Coronary artery (tissue), 2 donors: ENCODE measurements around the gene HNRNPL.

Experiments
- DNase-seq: peaks from one replicate; pipeline ENCODE4 v3.0.0-alpha.2; 2017; ENCODE audit warnings: low spot score
- H3K27ac ChIP-seq, 2 donors: fragments of 200-600 bp; sonication (generic); one replicate each; pipeline ENCODE4 v1.5.1; 2016 to 2019
- H3K4me3 ChIP-seq: fragments of 200-600 bp; sonication (generic); 2 replicates; pipeline ENCODE4 v1.5.1; 2016; ENCODE audit warnings: mild to moderate bottlenecking, moderate library complexity
- TF ChIP-seq, protein P1 (sequence below): fragments of 200-600 bp; sonication (generic); IDR thresholded peaks from one replicate; pipeline ENCODE4 v1.5.1; 2019; ENCODE audit warnings: antibody characterized with exemption

HNRNPL gene

DNA sequence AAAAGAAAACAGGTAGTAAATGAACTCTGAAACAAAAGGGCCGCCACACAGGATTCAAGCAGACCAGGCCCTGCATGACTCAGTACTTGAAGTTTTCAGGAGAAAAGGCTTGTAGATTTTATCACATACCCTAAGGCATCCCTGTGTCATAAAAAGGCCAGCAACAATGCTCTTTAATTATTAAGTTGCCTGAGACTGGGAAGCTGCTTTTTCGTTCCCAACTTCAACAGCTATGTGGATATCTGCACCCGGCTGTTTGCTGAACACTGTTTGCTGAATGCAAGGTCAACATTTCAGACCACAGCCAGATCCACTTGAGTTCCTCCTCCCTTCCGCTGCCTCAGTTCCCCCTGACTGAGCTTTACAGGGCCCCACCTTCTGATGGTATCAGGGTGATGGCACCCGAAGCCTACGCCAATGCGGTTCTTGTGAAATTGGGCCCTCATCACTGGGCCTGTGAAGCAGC lies 12.1 kb downstream of the HNRNPL start:
- TF ChIP-seq, protein P1, sequence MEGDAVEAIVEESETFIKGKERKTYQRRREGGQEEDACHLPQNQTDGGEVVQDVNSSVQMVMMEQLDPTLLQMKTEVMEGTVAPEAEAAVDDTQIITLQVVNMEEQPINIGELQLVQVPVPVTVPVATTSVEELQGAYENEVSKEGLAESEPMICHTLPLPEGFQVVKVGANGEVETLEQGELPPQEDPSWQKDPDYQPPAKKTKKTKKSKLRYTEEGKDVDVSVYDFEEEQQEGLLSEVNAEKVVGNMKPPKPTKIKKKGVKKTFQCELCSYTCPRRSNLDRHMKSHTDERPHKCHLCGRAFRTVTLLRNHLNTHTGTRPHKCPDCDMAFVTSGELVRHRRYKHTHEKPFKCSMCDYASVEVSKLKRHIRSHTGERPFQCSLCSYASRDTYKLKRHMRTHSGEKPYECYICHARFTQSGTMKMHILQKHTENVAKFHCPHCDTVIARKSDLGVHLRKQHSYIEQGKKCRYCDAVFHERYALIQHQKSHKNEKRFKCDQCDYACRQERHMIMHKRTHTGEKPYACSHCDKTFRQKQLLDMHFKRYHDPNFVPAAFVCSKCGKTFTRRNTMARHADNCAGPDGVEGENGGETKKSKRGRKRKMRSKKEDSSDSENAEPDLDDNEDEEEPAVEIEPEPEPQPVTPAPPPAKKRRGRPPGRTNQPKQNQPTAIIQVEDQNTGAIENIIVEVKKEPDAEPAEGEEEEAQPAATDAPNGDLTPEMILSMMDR: no peak
- no peak overlapping the region for H3K27ac ChIP-seq
- H3K4me3 ChIP-seq: no peak overlapping the region
- DNase-seq: no peak

DNA sequence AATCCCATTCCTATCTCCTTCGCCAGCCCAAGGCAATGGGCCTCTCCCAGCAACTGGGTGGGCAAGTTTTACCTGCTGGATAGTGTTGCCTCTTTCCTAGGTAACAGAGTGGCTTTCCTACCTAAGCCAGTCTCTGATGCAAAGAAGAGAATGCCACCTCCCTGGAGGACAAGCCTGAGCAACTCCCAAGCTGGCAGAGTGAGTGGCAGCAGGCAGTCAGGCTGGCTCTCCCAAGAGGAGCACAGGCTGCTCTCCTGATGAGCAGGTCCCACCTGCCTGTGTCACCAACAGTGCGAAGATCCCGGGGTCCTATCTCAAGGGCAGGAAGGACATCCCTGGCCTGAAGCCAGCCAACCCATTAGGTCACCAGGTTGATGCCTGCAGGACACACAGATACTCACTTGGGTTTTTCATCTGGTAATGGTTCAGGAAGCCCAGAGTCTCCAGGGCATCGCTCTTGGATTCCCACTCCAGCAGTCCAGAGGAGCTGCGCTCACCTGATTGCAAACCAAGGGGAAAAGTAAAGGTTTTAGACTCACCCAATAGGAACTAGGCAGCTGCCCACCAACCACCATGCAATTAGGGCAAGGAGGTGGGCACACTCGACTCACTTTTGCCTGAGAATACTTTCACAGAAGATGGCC lies 12.7 kb downstream of the HNRNPL start:
- no peak overlapping the region for H3K4me3 ChIP-seq
- DNase-seq: no peak
- H3K27ac ChIP-seq: no peak overlapping the region
- TF ChIP-seq, protein P1: no peak

DNA sequence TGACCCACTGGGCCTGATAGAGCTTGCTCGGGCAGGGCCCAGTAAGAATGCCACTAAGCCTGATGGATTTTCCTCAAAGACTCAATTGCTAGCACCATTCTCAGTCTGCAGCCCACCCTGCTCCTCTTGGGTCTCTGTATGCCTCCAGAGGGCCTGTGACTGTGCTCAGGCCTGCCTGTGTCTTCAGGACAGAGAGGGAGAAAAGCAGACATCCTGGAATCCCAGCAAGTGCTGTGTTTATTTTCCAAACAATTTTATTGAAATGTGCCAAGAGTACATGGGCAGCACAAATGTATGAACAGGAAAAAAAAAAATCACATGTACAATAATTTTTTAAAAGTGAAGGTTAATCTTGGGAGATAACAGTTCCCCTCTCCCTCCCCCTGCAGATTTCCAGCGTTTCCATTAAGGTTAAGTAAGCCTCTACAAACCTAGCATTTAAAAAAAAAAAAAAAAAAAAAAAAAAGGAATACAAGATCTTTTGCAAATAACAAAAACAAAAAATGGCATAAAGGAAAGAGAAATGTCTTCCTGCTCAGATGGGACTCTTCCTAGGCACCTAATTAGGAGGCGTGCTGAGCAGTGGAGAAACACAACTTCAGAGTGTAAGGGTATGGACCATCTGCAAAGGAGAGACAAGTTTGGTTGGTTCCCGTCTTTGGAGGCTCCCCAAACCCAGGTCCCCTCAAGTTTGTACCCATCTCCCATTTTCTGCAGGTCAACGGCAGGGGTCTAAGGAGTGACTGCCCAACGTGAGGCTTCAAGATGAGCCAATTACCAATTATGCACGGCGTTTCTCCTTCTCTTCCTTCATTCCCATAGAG lies 13.4 kb downstream of the HNRNPL start:
- no peak for DNase-seq
- TF ChIP-seq, protein P1: no peak
- H3K27ac ChIP-seq: peak overlapping the region in 1 of 2 donors; percentile 47
- no peak overlapping the region for H3K4me3 ChIP-seq

DNA sequence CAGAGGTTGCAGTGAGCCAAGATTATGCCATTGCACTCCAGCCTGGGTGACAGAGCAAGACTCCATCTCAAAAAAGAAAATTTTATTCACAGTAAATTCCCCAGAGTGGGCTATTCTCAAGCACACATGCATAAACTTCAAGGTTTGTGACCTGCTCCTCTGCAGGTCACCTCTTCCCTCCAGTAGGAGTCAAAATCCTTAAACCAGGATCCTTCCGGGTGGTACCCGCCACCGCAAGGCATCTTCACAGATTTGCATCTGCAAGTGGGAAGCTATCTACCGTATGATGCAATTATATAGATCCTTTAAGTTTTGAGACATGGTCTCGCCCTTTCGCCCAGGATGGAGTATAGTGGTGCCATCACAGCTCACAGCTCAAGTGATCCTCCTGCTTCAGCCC lies 15.2 kb downstream of the HNRNPL start:
- TF ChIP-seq, protein P1: no peak
- DNase-seq: no peak
- no peak overlapping the region for H3K27ac ChIP-seq
- no peak overlapping the region for H3K4me3 ChIP-seq

DNA sequence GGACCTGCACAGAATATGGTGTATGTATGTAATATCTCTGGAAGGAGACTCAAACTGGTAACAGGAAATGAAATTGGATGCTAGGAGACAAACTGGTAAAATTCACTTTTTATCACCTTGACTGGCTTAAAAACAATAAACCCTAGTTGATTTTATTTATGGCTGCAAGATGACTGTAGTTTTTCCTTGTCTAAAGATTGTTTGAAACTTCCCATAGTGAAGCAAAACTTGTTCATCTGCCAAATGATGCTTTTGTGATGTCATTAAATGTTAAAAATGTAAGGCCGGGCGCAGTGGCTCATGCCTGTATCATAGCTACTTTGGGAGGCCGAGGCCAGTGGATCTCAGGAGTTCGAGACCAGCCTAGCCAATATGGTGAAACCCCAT lies 15.7 kb downstream of the HNRNPL start:
- TF ChIP-seq, protein P1: no peak
- Histone ChIP-seq H3K27ac (no peak overlapping the region), H3K4me3 (no peak overlapping the region)
- DNase-seq: no peak

DNA sequence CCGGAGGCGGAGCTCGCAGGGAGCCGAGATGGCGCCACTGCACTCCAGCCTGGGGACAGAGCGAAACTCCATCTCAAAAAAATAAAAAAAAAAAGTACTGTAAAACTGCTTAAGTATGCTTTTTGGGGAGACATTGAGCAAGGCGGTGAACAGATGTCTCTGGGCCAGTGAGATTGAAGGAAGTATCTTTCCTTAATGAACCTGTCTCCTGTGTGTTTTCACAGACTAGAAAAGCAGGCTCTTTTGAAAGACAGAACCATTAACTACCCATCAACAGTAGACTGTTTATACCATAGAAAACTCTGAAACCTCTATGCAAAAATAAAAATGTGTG lies 16.7 kb downstream of the HNRNPL start:
- no peak for DNase-seq
- TF ChIP-seq, protein P1: no peak
- Histone ChIP-seq H3K4me3 (no peak overlapping the region), H3K27ac (peak overlapping the region in 1 of 2 donors; percentile 45)

DNA sequence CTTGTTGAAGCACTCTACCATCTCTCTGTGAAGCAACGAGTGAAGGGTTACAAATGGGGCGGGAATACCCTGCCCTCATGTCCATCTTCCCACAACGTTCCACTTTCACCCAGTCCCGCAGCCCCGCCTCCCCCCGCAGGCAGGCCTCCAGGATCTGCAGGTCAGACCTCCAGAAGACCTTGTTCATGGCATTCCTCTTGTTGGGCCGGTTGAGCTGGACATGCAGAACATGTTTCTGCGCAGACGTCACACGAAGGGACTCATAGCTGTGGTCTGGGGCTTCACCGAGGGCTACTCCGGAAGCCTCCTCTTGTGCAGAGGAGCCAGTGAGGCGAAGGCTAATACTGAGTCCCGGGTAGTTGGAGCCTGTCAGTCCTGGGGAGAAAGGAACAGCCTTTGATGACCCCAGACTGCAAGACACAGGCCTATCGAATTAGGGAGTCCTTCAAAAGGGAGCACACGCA lies 18.6 kb downstream of the HNRNPL start:
- TF ChIP-seq, protein P1: no peak
- peak overlapping the region; percentile 82 to 99 for H3K27ac ChIP-seq
- peak overlapping the region; percentile 94 for H3K4me3 ChIP-seq
- peak; percentile 89 for DNase-seq
